A172 (cell line): Measurements from ENCODE around the gene OPN4. TPM values are rescaled to one million over a fixed set of nuclear protein-coding genes. Genes with fewer than 3 reads are reported as not detected.

Source experiments
- DNase-seq: peaks from one replicate; pipeline ENCODE4 v3.0.0-alpha.2; 2015; ENCODE audit warnings: low spot score
- total RNA-seq: library from RNA; depleted of rRNA; stranded (reverse); fragments of >200 nt; shearing (Covaris generic); gene quantifications from 2 replicates; pipeline ENCODE4 v1.2.3, GENCODE V29; 2014

The OPN4 gene
- total RNA-seq, 1 experiment from 2014 or later: not detected

DNA sequence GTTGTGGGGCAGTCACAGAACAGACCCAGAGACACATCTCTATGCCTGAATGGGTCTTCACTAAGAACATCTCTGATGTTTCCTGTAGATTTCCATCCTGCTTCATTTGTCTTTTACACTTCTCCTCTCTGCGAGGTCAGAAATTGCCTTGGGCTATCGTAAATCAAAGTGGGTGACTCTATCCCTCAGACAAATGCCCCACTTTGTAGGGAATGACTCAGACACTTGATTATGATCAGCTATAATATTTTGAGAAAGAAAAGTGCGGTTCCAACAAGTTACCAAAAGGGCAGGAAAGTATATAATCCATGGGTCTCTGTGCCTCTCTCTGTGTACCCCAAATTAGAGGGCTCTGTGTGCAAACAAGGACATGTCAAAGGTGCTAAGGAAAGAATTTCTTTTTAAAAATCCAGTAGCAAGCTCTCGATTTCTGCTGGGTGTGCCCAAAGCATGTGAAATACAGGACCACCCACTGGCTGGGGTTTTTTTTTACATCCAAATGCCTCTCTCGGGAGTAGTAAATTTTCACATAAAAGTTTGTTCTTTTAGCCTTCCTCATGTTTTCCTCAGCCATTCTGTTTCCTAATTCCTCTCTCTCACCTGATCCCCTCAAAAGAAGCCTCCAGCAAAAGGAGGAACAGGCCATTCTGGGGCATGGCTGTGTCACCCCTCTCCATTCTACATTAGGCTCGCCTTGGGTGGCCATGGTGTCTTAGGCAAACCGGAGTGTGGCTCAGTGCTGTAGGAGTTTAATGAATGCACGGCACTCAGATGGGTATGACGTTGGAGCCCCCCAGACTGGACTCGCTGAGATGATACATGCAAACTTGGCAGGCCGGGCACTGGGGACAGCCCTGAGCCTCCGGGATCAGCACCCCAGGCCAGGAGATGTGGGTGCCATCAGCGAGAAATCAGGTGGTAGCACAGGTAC is 6.3 kb upstream of the OPN4 start:
- DNase-seq: peak; percentile 84

DNA sequence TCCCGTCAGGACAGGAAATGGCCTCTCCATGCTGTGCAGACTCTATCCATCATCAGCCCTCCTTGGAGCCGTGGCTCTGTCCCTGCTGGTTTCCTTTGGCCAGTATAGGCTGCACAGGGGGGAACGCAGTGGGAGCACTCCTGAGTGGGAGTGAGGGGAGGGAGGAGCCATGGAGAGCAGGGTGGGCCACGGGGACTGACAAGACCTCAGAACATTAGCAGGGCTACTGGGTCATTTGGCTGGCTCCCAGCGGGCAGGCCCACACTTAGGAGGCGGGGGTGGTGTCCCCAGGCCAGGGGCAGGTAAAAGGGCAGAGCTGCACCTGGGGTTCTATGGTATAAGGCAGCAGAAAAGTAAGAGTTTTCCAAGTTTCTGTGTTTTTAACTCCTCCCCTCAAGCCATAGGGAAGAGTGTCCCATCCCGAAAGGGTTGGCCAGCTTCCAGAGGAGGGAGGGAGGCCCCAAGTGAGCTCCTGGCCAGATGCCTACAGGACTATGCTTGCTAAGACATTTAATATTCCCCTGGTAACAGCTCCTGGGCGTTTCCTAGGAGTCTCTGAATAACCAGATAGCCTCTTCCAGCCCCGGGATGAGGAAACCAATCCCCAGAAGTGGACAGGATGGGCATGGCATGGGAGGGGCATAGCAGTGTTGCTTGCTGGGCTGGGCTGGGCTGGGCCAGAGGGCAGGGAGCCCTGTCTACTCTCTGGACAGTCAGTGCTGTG is 5.5 kb upstream of the OPN4 start:
- peak; percentile 96 for DNase-seq

DNA sequence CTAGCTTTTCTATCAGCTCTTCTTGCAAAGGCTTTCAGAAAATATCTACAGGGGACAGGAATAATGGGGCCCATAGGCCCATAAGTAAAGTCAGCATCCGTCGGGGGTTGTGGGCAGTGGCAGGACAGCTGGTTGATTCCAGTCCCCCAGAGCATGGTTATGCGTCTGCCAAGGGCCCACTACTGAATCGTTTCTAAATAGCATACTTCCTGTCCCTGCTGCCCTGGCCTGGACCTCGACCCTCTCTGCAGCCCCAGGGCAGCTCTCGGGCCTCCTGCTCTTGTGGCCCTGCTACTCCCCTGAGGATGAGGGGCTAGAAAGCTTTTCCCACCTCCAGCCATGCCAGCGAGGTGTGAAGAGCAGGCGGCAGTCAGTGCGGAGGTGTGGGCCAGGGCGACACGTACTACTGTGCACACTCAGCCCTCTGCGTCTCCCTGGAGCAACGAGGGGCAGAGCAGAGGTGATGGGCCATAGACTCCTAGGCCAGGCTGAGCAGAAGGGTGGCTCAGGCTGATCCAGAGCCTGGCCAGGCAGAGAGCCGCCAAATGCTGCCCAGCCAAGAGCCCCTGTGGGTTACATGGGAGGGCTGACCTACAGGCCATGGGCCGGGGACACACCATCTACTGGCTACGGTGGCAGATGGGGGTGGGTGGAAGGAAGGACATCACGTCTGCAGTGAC is 4.7 kb upstream of the OPN4 start:
- DNase-seq: no peak

DNA sequence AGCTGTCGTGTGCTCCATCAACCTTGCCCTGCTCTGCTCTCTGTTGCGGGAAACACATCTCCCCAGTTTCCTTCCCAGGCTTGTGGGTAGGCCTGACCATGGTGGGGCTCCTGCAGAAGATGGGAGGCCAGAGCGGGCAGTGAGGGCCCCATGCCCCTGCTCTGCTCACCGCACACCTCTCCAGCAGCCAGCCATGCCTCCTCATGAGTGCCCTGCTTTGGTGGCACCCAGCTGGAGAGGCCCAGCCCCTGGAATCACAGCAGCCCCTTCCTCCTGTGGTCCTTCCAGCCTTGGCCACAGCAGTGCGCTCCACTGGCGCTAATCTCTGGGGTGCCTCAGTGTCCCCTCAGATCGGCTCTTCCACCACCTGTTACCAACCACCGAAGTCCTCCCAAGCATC is 4.2 kb upstream of the OPN4 start:
- no peak for DNase-seq

DNA sequence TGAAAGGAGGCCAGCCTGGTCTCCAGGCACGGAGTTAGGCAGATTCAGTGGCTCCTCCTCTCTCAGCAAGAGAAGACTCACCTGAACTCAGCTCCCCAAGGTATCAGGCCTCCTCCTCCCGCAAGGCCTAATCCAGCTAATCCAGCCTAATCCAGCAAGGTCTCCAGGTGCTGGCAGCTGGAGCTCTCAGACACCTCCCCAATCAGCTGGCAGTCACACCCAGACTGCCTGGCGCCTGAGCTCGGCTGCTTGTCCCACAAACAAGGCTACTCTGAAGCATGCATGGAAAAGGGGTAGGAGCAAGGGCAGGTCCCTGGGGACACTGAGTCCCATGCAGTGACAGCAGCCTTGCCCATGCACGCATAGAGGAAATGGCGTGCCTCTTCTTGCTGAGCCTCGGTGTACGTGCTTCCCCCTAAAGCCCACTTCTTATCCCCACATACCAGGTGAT is 3.3 kb upstream of the OPN4 start:
- DNase-seq: no peak

DNA sequence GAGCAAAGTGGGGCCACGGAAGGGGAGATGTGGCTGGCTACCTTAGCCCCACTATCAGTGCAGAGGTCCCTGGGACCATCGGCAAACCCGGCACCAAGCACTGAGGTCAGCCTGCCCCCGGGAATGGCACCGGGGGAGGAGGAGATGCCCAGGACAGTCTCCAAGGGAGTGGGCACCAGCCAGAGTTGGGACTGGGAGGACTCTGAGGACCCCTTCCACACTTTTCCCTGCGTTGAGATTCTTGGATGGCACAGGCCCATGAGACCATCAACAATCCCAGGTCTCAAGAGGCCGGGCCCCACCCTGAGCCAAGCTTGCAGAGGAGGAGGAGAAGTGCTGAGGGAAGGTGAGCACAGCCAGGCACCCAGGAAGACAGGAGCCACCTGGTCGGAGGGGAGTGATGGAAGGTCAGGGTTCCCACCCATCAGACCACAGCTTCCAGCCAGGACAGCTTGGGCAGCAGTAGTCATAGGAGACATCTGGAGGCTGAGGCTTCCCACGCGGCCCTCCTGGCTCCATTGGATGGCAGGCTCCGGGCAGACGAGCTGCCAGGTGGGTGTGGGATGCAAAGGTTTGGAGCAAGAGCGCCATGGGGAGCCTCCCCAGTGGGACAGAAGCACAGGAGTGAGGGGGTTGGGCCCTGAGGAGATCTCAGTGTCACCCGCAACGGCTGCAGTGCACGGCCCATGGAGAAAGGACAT is 2.6 kb upstream of the OPN4 start:
- DNase-seq: no peak

DNA sequence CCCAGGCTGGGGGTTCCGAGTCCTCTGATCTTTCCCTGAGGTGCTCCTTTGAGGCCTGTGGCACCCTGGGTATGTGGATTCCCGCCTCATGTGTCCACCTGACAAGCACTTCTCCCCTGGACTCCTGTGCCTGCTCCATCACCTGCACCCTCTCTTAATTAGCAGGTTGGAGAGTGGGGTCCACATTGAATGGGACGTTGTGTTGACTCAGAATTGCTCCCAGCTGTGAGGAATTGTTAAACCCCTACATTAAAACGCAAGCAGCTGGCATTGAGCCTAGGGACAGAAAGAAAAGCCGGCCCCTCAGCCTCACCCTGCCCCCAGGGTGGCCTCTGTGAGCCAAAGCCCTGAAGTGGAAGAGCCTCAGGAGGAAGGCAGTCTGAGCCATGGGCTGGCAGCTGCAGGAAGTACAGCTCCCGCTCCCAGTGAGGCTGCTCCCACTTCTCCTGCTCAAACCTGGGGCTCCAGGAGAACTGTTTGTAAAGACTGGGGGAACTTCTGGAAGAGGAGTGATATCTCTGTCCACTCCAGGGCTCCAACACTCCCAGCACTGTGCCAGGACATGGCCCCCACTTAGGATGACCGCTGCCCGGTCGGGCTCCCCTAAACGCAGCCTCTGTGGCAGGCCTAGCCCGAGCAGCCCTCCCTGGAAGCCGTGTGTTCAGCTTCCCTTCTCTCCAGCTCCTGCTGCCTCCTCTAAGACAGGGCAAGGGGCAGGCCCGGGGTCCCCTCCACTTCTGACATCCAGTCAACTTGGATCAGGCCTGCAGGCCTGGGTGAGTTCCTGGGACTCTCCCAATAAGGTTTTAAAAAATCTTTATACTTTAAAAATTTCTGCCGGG is 1.8 kb upstream of the OPN4 start:
- peak; percentile 35 for DNase-seq

DNA sequence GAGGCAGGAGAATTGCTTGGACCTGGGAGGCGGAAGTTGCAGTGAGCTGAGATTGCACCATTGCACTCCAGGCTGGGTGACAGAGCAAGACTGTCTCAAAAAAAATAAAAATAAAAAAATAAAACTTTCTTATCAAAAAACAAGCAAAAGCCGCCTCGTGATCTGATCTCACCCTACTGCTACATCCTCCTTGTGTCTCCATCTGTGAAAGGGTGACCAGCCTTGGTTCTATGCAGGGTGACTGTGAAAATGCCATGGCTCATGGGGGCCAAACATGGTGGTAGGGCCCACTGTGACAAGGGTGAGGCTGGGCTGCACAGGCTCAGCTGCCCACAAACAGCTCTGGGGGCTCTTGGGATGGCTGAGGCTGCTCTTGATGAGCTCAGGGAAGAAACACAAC is 968 bp upstream of the OPN4 start:
- DNase-seq: no peak

DNA sequence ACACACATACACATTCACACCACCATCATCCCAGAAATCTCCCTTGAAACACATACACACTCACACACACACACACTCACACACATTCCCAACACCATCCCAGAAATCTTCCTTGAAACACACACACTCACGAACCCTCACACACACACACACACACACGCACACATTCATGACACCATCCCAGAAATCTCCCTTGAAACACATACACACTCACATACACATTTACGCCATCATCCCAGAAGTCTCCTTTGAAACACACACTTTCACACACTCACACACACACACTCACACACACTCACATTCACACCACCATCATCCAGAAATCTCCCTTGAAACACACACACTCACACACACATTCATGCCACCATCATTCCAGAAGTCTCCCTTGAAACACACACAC is 360 bp upstream of the OPN4 start:
- DNase-seq: no peak

DNA sequence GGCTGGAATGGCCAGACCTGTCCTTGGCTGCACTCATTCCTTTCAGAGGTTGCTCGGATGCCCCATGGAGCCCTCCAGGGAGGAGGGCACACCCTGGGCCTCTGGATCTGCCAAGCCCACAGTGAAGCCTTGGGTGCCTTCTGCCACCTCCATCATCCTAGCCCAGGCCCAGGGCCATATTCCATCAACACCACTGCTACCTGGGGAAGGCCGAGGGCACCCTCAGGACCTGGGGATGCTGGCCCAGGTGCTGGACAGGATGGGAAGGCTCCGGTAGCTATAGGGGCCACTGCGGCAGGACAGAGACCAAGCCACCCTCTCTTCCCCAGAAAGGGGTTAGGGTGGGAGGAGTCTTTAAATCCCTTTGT is 810 bp downstream of the OPN4 start:
- no peak for DNase-seq

DNA sequence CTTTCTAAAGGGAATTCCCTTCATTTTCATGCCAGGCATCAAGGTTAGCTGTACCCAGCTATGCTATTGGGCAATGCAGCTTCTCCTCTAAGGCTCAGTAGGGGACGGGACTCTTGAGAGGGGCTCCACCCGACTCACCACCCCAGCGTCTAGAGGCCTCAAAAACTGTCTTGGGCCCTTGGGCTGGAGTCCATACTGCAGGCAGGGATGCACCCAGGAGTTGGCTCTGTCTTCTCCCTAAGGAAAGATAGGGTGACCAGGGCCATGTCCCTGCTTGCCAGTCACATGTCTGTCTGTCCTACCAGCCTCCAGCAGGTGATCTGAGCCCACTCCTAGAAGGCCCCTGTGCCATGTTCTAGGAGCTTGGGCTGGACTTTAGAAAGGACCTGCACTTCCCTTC is 1.2 kb downstream of the OPN4 start:
- no peak for DNase-seq

DNA sequence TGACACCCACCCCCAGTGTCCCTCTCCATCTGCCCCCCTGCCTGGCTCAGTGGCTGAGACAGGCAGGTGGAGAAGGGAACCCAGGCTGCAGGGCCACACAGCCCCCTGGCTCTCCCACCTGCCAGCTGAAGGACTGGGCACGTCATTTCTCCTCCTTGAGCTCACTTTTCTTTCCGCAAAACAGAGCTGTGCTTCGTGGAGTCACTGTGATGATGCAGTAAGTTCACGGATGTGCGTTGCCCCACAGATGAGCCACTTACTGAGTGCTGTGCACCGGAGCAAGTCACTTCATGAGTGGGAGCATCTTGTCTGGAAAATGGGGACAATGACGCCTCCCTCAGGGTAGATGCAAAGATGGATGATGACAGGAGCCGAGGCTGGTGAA is 2.7 kb downstream of the OPN4 start:
- no peak for DNase-seq

DNA sequence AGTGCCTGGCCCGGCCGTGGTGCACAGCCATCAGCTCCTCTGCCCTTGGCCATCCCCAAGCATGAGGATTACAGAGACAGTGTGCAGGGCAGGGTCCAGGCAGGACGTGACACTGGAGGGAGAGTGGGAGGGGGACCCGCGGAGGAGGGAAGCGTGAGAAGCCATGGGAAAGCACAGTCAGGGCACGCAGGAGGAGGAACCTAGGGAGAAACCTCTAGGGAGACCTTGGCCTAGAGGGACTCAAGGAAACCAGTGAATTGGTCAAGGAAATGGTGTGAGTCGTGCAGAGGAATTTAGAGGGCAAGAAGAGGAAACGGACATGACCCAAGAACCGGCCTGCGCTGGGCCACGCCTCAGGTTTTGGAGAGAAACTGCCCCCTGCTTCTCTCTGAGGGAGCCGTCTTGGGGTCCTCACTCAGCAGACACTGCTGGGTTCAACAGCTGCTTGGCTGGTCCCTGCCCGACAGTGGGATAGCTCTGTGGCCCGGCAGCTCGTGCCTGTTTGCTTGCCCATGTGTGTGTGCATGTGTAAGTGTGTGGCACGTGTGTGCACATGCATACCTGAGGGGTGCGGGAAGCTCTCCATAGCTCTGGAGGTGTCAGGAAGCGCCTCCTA is 3.2 kb downstream of the OPN4 start:
- DNase-seq: peak; percentile 38

DNA sequence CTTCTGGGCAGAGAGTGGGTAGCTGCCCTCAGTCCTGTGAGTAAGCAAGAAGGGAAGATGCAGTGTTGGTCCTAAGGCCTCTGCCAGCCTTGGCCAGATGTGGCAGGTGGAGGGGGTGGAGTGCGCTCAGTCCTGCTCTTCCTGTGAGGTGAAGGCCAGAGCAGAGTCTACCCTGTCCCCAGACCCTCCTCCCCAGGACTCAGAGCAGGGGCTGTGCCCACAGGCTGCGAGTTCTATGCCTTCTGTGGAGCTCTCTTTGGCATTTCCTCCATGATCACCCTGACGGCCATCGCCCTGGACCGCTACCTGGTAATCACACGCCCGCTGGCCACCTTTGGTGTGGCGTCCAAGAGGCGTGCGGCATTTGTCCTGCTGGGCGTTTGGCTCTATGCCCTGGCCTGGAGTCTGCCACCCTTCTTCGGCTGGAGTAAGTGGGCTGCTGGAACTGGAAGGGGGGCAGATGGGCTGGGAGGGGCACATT is 4.0 kb downstream of the OPN4 start:
- no peak for DNase-seq

DNA sequence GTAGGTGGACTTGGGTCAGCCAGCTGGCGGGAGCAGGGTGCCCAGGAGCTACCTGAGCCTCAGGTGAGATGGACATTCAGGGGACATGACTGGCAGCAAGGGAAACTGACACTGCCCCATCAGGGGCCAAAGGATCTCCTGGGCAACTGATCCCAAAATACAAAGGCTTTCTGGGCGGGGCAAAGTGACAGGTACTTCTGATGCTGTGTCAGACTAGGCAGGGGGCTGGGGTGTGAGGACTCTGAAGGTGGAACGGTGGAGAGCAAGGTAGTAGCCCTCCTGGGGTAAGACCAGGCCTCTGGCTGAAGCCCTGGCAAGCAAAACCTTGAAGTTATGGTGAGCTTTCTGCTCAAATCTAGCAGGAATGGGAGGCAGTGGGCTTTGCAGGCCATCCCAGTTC is 4.4 kb downstream of the OPN4 start:
- DNase-seq: no peak

DNA sequence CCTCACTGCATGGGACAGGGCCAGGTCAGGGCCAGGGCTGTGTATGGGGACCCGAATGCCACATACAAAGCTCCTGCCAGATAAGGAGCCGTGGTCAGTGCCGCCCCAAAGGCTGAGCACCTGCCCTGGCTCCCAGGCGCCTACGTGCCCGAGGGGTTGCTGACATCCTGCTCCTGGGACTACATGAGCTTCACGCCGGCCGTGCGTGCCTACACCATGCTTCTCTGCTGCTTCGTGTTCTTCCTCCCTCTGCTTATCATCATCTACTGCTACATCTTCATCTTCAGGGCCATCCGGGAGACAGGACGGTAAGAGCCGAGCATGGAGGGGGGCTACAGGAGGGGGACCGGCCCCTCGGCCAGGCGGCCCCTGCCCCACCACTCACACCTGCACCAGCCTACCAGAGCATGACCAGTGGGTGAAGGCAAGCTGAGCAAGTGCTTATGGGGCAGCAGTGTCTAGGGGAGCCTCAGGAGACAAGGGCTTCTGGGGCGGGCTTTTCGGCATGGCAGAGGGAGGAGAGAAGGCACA is 4.9 kb downstream of the OPN4 start:
- no peak for DNase-seq

DNA sequence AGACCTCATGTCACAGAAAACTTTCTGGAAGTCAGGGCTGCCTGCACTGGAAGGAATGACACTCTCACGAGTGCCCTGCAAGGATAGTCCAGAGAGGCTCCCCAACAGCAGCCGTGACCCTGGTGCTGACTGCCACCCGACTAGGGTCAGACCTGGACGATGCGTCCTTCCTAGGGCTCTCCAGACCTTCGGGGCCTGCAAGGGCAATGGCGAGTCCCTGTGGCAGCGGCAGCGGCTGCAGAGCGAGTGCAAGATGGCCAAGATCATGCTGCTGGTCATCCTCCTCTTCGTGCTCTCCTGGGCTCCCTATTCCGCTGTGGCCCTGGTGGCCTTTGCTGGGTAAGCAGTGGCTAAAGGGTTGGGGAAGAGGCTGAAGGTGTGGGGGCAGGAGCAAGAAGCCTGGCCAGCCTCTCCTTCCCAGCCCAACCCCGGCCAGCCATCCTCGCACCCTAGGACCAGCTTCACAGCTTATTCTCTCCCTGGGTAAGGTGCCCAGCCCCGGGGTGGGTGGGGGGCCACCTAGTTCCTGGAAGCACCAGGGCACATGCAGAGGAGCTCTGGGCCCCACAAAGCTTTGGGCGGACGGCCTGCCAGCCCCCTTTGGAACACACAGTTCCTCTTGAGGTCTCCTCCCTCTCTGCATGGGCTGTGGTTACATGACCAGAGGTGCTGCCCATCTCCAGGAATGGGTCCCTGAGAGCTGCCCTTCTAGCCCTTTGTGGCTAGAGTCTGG is 5.5 kb downstream of the OPN4 start:
- no peak for DNase-seq

DNA sequence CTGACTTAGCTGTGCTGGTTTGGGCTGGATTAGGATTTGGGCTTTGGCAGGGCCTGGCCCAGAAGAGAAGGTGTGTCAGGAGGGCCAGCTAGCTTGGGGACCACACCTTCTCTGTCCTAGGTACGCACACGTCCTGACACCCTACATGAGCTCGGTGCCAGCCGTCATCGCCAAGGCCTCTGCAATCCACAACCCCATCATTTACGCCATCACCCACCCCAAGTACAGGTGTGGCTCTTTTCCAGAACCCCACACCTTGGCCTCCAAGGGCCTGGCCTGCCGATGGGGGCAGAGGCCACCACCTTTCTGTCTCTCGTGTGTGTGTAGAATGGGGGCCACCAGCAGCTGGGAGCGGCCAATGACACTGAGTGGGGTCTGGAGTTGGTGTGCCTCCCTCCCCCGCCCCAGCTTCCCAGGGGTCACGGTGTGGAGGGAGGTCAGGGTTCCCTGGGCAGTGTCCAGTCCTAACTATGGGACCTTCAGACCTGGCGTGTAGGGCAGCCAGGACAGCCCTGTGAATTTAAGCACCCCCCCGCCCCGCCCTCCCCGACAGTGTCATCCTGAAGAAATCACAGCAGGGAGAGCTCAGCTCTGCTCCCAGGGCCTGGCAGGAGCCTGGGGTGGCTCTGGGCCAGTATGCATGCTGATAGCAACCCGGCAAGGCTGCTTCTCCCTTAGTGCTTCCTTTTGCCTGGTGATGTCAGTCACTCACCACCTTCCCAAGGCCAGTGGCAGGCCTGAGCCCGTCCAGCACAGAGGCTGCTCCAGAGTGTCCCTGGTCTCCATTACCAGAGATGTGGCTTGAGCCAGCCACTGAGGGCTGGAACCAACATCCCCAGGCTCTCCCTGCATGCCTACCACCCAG is 7.0 kb downstream of the OPN4 start:
- DNase-seq: no peak
